NCI-H2081 (cell line): ENCODE measurements around the gene PCDHGA5.
"Not testable (repeated sequence)": the region's sequence is repeated elsewhere in the genome, so short reads cannot be mapped to it uniquely, and the experiment has no call there.

Experiments used
- DNase-seq, 2 experiments: peaks; one replicate each; lab custom pipeline; 2025; lab: John Stamatoyannopoulos, UW

The PCDHGA5 gene

GRCh38 chr5:141351591-141351990 is 12.4 kb upstream of the PCDHGA5 start:
- DNase-seq, result no peak

DNA sequence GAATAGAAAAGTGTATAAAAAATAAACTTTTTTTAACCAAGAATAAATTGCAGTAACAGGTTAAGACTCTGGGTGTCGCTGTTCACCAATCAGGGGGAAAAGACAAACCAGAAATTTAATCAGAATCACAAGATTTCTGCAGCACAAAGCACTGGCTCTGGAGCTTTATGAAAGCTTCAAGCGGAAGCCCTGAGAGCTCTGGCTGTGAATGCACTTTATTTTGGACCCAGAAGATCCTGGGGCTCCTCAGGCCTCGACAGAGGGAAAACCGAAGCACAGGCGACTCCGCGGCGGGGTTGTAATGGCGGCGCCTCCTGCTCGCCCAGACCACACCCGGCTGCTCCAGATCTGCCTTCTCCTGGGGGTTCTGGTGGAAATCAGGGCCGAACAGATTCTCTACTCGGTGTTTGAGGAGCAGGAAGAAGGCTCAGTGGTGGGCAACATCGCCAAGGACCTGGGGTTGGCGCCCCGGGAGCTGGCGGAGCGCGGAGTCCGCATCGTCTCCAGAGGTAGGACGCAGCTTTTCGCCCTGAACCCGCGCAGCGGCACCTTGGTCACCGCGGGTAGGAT is 9.0 kb upstream of the PCDHGA5 start, which contains the start of gene PCDHGA4:
Gene PCDHGA4, plus strand, starts transcription at position 122 of the 570 bp plus-strand sequence. Its CDS starts 87 bp downstream, at position 209.
- no peak for DNase-seq

DNA sequence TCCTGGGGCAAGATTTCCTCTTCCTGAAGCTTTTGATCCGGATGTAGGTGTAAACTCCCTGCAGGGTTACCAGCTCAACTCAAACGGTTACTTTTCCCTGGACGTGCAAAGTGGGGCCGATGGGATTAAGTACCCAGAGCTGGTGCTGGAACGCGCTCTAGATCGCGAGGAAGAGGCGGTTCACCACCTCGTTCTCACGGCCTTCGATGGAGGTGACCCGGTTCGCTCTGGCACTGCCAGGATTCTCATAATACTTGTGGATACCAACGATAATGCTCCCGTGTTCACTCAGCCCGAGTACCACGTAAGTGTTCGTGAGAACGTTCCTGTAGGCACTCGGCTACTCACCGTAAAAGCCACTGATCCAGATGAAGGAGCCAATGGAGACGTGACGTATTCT is 8.3 kb upstream of the PCDHGA5 start:
- DNase-seq, result no peak

DNA sequence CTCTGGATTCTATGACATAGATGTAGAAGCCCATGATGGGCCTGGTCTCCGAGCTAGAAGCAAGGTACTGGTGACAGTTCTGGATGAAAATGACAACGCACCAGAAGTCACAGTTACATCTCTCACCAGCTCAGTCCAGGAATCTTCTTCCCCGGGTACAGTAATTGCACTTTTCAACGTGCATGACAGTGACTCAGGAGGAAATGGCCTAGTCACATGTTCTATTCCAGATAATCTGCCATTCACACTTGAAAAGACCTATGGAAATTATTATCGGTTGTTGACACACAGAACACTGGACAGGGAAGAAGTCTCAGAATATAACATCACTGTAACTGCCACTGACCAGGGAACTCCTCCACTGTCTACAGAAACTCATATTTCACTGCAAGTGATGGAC is 7.8 kb upstream of the PCDHGA5 start:
- DNase-seq, result no peak

DNA sequence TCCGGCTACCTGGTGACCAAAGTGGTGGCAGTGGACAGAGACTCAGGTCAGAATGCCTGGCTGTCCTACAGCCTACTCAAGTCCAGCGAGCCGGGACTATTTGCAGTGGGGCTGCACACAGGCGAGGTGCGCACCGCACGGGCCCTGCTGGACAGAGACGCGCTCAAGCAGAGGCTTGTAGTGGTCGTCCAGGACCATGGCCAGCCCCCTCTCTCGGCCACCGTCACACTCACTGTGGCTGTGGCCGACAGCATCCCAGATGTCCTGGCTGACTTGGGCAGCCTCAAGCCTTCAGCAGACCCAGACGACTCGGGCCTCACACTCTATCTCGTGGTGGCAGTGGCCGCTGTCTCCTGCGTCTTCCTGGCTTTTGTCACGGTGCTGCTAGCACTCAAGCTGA is 7.0 kb upstream of the PCDHGA5 start:
- DNase-seq, result no peak

DNA sequence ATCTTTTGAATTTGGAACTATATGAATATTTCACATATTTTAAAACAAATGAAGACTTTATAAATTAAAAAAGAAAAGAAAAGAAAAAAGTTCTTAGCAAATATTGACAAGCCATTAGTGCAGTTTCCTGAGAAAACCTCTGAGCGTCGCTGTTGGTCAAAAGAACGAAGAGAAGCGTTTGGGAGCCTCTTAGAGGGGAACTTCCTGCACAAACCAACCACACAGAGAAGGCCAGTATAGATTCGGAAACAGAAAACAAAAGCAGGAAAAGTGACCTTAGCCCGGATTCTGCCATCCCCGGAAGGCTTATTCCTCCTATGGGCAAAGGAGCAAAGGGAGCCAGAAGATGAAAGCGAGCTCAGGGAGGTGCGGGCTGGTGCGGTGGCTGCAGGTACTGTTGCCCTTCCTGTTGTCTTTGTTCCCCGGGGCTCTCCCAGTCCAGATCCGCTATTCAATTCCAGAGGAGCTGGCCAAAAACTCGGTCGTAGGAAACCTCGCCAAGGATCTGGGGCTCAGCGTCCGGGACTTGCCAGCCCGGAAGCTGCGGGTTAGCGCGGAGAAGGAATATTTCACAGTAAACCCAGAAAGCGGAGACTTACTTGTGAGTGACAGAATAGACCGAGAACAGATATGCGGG is 4.1 kb upstream of the PCDHGA5 start, which contains the start of gene PCDHGB2:
Gene PCDHGB2, plus strand, starts transcription at position 205 of the 637 bp plus-strand sequence. Its CDS starts 142 bp downstream, at position 347.
- DNase-seq, result no peak

GRCh38 chr5:141360685-141361084 is 3.3 kb upstream of the PCDHGA5 start:
- DNase-seq, result no peak

- DNase-seq, result no peak
Measured at GRCh38 chr5:141362719-141363118, 1.2 kb upstream of the PCDHGA5 start.

- no peak for DNase-seq
Measured at GRCh38 chr5:141366016-141366896, 2.3 kb downstream of the PCDHGA5 start.

DNA sequence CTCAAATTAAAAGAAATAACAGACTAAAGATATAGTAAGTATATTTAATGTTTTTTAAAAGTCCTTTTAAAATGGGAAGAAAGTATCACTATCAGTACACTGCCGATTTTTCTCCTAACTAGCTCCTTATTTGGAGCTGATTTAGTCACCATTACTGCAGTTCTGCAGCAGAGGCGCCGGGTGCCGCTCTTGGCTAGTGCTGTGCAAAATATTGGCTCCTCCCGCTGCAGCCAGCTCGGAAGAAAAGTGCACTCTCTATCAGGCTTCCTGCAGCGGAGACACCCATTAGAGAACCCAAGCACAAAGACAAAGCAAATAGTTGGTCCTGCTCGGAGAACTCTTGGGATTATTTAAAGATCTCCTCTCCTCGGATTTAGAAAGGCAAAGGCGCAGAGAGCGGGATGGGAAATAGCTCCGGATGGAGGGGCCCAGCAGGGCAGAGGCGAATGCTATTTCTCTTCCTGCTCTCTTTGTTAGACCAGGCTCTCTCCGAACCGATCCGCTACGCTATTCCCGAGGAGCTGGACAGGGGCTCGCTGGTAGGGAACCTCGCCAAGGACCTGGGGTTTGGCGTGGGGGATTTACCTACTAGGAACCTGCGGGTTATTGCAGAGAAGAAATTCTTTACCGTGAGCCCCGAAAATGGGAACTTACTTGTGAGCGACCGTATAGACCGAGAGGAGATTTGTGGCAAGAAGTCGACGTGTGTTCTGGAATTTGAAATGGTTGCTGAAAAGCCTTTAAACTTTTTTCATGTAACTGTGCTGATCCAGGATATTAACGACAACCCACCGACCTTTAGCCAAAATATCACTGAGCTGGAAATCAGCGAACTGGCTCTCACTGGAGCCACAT is 6.3 kb downstream of the PCDHGA5 start, which contains the start of gene PCDHGB3:
Gene PCDHGB3, plus strand, starts transcription at position 249 of the 855 bp plus-strand sequence. Its CDS starts 153 bp downstream, at position 402.
- DNase-seq, result no peak

GRCh38 chr5:141371572-141372475 is 7.9 kb downstream of the PCDHGA5 start:
- DNase-seq, result no peak

- no peak for DNase-seq
Measured at GRCh38 chr5:141373673-141374317, 9.8 kb downstream of the PCDHGA5 start, which contains the start of gene PCDHGA6. Gene PCDHGA6 (plus strand): TSS chr5:141373891. CDS start chr5:141374084, 193 bp downstream.

DNA sequence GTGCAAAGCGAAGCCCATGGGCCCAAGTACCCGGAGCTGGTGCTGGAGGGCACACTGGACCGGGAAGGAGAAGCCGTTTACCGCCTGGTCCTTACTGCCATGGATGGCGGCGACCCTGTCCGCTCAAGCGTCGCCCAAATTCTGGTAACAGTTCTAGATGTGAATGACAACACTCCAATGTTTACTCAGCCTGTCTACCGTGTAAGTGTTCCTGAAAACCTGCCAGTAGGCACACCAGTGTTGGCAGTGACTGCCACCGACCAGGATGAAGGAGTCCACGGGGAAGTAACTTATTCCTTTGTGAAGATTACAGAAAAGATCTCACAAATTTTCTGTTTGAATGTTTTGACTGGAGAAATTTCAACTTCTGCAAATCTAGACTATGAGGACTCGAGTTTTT is 10.7 kb downstream of the PCDHGA5 start:
- no peak for DNase-seq

DNA sequence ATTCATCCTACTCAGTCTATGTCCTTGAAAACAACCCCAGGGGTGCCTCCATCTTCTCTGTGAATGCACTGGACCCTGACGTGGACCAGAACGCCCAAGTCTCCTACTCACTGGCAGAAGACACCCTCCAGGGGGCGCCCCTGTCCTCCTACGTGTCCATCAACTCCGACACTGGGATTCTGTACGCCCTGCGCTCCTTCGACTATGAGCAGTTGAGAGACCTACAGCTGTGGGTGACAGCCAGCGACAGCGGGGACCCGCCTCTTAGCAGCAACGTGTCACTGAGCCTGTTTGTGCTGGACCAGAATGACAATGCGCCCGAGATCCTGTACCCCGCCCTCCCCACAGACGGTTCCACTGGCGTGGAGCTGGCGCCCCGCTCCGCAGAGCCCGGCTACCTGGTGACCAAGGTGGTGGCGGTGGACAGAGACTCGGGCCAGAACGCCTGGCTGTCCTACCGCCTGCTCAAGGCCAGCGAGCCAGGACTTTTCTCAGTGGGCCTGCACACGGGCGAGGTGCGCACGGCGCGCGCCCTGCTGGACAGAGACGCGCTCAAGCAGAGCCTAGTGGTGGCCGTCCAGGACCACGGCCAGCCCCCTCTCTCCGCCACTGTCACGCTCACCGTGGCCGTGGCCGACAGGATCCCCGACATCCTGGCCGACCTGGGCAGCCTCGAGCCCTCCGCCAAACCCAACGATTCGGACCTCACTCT is 11.6 kb downstream of the PCDHGA5 start:
- not testable (repeated sequence) for DNase-seq

- DNase-seq, result no peak
Measured at GRCh38 chr5:141382469-141383294, 18.7 kb downstream of the PCDHGA5 start, which contains the start of gene PCDHGA7. Gene PCDHGA7 (plus strand): TSS chr5:141382742. CDS start chr5:141382900, 158 bp downstream.

DNA sequence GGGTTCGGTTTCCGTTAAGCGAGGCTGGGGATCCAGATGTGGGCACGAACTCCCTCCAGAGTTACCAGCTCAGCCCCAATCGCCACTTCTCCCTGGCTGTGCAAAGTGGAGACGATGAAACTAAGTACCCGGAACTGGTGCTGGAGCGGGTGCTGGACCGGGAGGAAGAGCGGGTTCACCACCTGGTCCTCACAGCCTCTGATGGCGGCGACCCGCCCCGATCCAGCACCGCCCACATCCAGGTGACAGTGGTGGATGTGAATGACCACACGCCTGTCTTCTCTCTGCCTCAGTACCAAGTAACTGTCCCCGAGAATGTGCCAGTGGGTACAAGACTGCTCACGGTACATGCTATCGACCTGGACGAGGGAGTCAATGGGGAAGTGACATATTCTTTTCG is 19.4 kb downstream of the PCDHGA5 start:
- no peak for DNase-seq

- no peak for DNase-seq
Measured at GRCh38 chr5:141384471-141385267, 20.7 kb downstream of the PCDHGA5 start.
